NCI-H1417 (cell line): Measurements from ENCODE around the gene SMIM10L1.

Source experiments
- DNase-seq, 3 experiments: peaks; one replicate each; lab custom pipeline; 2025; lab: John Stamatoyannopoulos, UW

SMIM10L1 gene

GRCh38 chr12:11171145-11171968 is at the start of gene SMIM10L1:
SMIM10L1 (plus strand) TSS chr12:11171194; CDS start chr12:11171357, 163 bp downstream.
- peak; percentile 94 to 98 (median 96) for DNase-seq

- no peak for DNase-seq
Observed at GRCh38 chr12:11130382-11130781, 40.6 kb upstream of the SMIM10L1 start.

- no peak for DNase-seq
Observed at GRCh38 chr12:11130999-11131398, 40.0 kb upstream of the SMIM10L1 start.

DNA sequence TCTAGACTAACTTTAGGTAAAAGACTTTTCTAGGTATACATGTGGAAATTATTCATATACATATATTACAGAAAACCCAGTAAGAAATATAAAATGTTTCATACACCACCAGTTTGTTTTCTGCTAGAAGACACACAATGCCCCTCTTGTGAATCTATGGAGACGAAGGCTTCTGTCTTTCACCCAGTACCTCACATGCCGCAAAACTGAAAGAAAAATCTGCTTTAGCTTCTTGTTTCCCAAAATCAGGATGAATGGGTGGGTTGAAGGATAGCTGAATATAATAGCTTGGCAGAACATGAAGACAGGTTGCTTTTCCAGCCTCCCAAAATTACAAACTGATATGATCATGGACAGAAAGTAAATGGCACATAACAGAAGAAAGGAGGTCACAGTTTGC is 37.8 kb upstream of the SMIM10L1 start:
- no peak for DNase-seq

- no peak for DNase-seq
Observed at GRCh38 chr12:11133816-11134215, 37.2 kb upstream of the SMIM10L1 start.

DNA sequence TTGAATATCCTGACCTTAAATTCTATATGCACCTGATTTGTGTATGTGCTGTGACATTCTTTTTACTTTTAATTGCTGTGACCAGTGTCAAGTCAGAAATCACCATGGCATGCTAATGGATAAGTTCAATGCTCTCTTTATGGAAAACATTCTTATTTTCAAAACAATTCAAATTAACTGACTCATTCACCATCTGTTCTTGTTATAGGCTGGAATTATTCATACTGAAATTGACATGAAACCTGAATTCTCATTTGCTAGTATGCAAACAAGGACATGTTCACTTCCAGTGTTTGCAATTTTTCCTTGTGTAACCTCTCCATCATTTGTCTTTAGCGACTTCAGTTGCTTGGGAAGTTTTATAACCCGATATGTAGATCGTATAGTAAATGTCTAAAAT is 36.7 kb upstream of the SMIM10L1 start, which contains the start of gene TAS2R30:
TAS2R30 (minus strand) TSS at position 340 of the 400 bp plus-strand sequence. CDS start 400 bp downstream, outside the sequence.
- no peak for DNase-seq

DNA sequence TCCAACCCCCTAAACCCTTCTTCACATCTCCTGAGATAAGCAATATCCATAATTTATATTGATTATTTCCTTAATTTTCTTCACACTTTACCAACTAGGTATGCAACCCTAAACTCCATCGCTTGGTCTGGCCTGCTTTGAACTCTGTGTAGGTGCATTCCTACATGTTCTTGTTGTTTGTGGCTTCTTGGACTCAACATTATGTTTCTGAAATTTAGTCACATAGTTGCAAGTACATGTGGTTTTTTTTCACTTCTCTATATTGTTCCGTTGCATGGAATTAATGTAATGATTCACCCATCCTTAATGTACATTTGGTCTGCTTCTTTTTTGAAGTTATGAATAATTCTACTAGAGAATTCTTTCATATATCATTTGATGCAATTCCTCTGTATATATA is 34.9 kb upstream of the SMIM10L1 start:
- no peak for DNase-seq

GRCh38 chr12:11143352-11143751 is 27.6 kb upstream of the SMIM10L1 start:
- DNase-seq: no peak

- no peak for DNase-seq
Observed at GRCh38 chr12:11144297-11144696, 26.7 kb upstream of the SMIM10L1 start.

GRCh38 chr12:11147420-11147819 is 23.6 kb upstream of the SMIM10L1 start:
- no peak for DNase-seq

DNA sequence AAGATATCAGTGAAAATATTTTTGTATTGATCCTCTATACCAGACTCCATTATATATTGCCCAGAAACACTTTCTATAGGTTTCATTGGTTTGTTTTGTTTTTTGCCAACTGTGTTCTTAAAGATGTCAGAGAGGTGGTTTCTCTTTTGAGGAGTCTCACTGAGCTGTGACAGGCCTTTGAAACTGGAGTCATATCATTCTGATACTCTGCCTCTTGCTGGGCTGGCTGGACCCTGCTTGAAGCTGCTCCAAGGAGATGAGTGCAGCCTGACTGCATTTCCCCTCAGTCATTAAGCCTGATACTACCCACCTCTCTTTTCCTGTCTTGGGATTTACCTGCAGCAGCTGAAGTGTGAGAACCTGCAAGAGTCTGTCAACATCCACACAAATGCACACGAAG is 20.2 kb upstream of the SMIM10L1 start:
- no peak for DNase-seq

- no peak for DNase-seq
Observed at GRCh38 chr12:11152725-11153124, 18.3 kb upstream of the SMIM10L1 start.

DNA sequence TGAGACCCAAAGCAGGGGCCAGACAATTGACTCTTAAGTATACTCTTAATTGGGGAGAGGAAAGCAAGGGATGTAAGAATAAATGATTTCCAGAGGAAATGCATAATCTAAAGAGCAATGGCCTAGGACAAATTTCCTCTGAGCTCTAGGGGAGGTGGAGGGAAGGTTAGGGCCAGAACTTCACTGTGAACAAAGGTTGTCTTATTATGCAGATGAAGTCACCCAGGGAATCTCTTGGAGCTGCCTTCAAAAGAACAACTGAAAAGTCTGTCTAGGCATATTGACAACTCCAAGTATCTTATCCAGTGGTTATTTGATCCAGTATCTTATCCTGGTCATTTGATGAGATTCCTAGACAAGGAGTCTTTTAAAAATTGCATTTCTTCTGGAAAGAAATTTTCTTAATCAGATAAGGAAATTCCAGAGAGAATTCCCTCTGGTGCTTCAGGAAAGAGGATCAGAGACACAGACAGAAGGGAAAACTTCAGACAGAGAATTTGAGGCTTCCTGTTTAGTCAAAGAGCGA is 16.5 kb upstream of the SMIM10L1 start:
- DNase-seq: no peak

GRCh38 chr12:11158885-11159444 is 12.0 kb upstream of the SMIM10L1 start:
- DNase-seq: no peak

DNA sequence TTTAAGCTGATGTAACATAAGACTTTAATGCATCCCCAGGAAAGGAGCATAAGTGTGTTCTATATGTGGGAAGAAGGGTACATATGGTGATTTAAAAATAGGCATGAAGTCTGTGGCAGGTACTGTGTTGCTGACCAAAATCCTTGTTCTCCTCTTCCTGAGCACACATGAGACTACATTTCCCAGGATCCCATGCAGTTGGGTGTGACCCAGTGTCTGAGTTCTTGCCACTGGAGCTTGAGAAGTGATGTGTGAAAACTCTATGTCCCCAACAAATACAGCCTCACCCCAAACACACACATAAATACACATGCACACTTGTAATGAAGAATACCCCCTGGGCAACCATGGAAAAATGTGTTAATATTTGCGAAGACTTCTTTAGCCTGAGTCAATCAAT is 8.5 kb upstream of the SMIM10L1 start:
- peak in 1 of 3 experiments; percentile 6 for DNase-seq

DNA sequence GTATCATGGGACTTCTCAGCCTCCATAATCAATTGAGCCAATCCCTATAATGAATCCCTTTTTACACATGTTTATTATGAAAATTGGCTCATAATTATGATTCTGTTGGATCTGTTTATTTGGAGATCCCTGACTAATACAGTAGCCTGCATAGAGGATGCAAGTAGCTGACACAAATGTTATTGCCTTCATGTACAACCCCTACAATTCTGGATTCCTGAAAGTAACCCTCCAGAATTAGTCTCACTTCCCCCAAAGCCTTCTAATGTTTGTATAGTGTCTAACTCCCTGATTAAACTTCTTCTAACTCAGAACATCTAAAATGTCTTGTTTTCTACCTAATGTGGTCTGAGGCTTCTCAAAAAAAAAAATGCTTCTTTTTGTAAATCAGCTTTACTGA is 6.6 kb upstream of the SMIM10L1 start:
- DNase-seq: no peak

DNA sequence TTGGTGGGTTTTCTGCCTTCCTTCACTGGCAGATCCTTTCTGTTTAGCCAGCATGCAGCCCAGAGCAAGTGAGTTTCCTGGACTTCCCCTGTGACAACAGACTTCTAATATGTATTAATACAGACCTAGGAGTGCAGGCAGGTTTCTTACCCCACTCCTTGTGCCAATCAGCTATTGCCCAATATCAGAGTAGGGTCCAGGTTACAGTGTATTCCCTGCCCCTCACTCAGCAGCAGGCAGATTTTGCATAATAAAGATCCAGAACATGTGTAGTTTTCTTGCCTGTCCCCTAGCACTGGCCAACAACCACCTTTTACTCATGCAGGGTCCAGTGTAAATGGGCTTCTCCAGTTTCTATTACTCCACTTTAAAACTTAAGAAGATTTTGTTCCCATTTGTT is 4.7 kb upstream of the SMIM10L1 start:
- DNase-seq: no peak

GRCh38 chr12:11170810-11171144 is 217 bp upstream of the SMIM10L1 start:
- no peak for DNase-seq

GRCh38 chr12:11171969-11172675 is 1.1 kb downstream of the SMIM10L1 start:
- peak; percentile 37 to 90 (median 64) for DNase-seq

GRCh38 chr12:11174022-11174421 is 3.0 kb downstream of the SMIM10L1 start:
- DNase-seq: peak in 2 of 3 experiments; percentile 17 to 79

GRCh38 chr12:11178250-11178649 is 7.3 kb downstream of the SMIM10L1 start:
- DNase-seq: no peak

- DNase-seq: no peak
Observed at GRCh38 chr12:11182529-11182928, 11.5 kb downstream of the SMIM10L1 start.

DNA sequence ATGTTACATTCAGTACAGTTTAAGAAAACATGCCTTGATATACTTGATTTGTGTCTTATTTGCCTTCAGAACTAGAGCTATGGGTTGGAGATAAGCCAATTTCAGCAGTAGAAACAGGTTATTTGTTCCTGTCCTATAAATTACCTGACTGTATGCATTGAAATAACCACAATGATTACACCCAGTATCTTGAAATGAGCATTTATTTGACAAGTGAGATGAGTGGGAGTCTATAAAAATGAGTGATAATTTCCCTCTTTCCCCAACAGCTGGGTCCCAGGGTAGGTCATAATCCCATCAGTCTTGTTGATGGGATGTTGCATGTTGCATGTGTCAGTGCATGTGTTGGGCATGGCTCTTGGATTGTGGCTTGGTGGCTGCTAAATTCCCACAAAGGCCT is 12.0 kb downstream of the SMIM10L1 start:
- DNase-seq: peak in 1 of 3 experiments; percentile 68
